HEK293 (cell line): ENCODE measurements around the gene ASTN2.

Source experiments
- CTCF ChIA-PET: fragments of 350-600 bp; formaldehyde crosslinking; extraction: SDS; loops from one replicate; lab custom pipeline; 2021; ENCODE audit warnings: antibody characterized with exemption; lab: Yijun Ruan, JAX
- POLR2A ChIA-PET: fragments of 300-600 bp; formaldehyde crosslinking; extraction: SDS; loops from one replicate; lab custom pipeline; 2020; ENCODE audit warnings: antibody characterized with exemption, inconsistent platforms; lab: Yijun Ruan, JAX
- H3K27ac ChIP-seq: fragments of 200-500 bp; sonication (Bioruptor generic); 2 replicates; pipeline ENCODE4 v1.5.1; 2014; ENCODE audit warnings: low read depth, low read length, control low read depth, inconsistent platforms; ENCODE audit errors: extremely low read depth
- H3K36me3 ChIP-seq, 2 experiments: fragments of 200-500 bp in 1 of 2; sonication (Bioruptor generic) in 1 of 2; 1 replicate in 1 of 2; 2 replicates in 1 of 2; pipeline ENCODE4 v1.5.1; 2014 to 2017; ENCODE audit warnings: inconsistent platforms in 2 of 2, low read length in 2 of 2; ENCODE audit not compliant: control insufficient read depth in 2 of 2, insufficient read depth in 1 of 2
- H3K4me1 ChIP-seq: fragments of 200-500 bp; sonication (Bioruptor generic); 2 replicates; pipeline ENCODE4 v1.5.1; 2014; ENCODE audit warnings: mild to moderate bottlenecking, low read length, inconsistent platforms; ENCODE audit not compliant: control insufficient read depth, insufficient read depth
- H3K4me3 ChIP-seq: 2 replicates; pipeline ENCODE4 v1.5.1; 2011; ENCODE audit warnings: low read depth, mild to moderate bottlenecking, control low read depth, low read length, moderate library complexity
- H3K9me3 ChIP-seq: fragments of 200-500 bp; sonication (Bioruptor generic); 2 replicates; pipeline ENCODE4 v1.5.1; 2014; ENCODE audit warnings: low read depth, low read length, inconsistent platforms; ENCODE audit not compliant: control insufficient read depth, insufficient read depth
- SCRT2 ChIP-seq: fragments of 450-650 bp; formaldehyde crosslinking; IDR thresholded peaks from 2 replicates; pipeline ENCODE4 v1.5.1; 2016; ENCODE audit warnings: missing biosample characterization, missing genetic modification characterization
- ZBTB21 ChIP-seq: fragments of 450-650 bp; formaldehyde crosslinking; IDR thresholded peaks from 2 replicates; pipeline ENCODE4 v1.5.1; 2017; ENCODE audit warnings: missing biosample characterization, missing genetic modification characterization
- ZFP37 ChIP-seq: fragments of 450-650 bp; formaldehyde crosslinking; IDR thresholded peaks from 2 replicates; pipeline ENCODE4 v1.5.1; 2016; ENCODE audit warnings: missing biosample characterization, missing genetic modification characterization
- ZNF223 ChIP-seq: fragments of 450-650 bp; formaldehyde crosslinking; IDR thresholded peaks from 2 replicates; pipeline ENCODE4 v1.5.1; 2016; ENCODE audit warnings: missing biosample characterization, missing genetic modification characterization
- ZNF239 ChIP-seq: fragments of 450-650 bp; formaldehyde crosslinking; IDR thresholded peaks from 2 replicates; pipeline ENCODE4 v1.5.1; 2016; ENCODE audit warnings: missing biosample characterization, missing genetic modification characterization
- ZNF248 ChIP-seq: fragments of 450-650 bp; formaldehyde crosslinking; IDR thresholded peaks from 2 replicates; pipeline ENCODE4 v1.5.1; 2017; ENCODE audit warnings: missing biosample characterization, missing genetic modification characterization
- ZNF324 ChIP-seq: fragments of 450-650 bp; formaldehyde crosslinking; IDR thresholded peaks from 2 replicates; pipeline ENCODE4 v1.5.1; 2016; ENCODE audit warnings: missing biosample characterization, missing genetic modification characterization
- ZNF366 ChIP-seq: fragments of 450-650 bp; formaldehyde crosslinking; conservative IDR thresholded peaks from 2 replicates; pipeline ENCODE4 v1.5.1; 2016; ENCODE audit warnings: missing biosample characterization, missing genetic modification characterization
- ZNF529 ChIP-seq: fragments of 450-650 bp; formaldehyde crosslinking; IDR thresholded peaks from 2 replicates; pipeline ENCODE4 v1.5.1; 2017; ENCODE audit warnings: missing genetic modification characterization, missing biosample characterization; ENCODE audit not compliant: insufficient replicate concordance
- ZNF544 ChIP-seq: fragments of 450-650 bp; formaldehyde crosslinking; IDR thresholded peaks from 2 replicates; pipeline ENCODE4 v1.5.0; 2017; ENCODE audit warnings: missing biosample characterization, missing genetic modification characterization
- ZNF623 ChIP-seq: fragments of 450-650 bp; formaldehyde crosslinking; IDR thresholded peaks from 2 replicates; pipeline ENCODE4 v1.5.1; 2016; ENCODE audit warnings: missing biosample characterization, missing genetic modification characterization
- ZNF654 ChIP-seq: fragments of 450-650 bp; formaldehyde crosslinking; IDR thresholded peaks from 2 replicates; pipeline ENCODE4 v1.5.1; 2016; ENCODE audit warnings: low read depth, missing biosample characterization, missing genetic modification characterization
- ZNF76 ChIP-seq: fragments of 450-650 bp; formaldehyde crosslinking; IDR thresholded peaks from 2 replicates; pipeline ENCODE4; 2016; ENCODE audit warnings: low read depth, missing biosample characterization, missing genetic modification characterization, borderline replicate concordance
- TF ChIP-seq, protein P1 (sequence below): fragments of 450-650 bp; formaldehyde crosslinking; IDR thresholded peaks from 2 replicates; pipeline ENCODE4 v1.5.1; 2016; ENCODE audit warnings: missing biosample characterization, missing genetic modification characterization
- TF ChIP-seq, protein P2 (sequence below): fragments of 450-650 bp; formaldehyde crosslinking; IDR thresholded peaks from 2 replicates; pipeline ENCODE4 v1.5.1; 2016; ENCODE audit warnings: missing biosample characterization, missing genetic modification characterization
- TF ChIP-seq, protein P3 (sequence below): fragments of 450-650 bp; formaldehyde crosslinking; IDR thresholded peaks from 2 replicates; pipeline ENCODE4 v1.5.1; 2016; ENCODE audit warnings: missing biosample characterization, missing genetic modification characterization
- TF ChIP-seq, protein P4 (sequence below): fragments of 450-650 bp; formaldehyde crosslinking; IDR thresholded peaks from 2 replicates; pipeline ENCODE4 v1.5.1; 2017; ENCODE audit warnings: missing biosample characterization, missing genetic modification characterization

Gene ASTN2

DNA sequence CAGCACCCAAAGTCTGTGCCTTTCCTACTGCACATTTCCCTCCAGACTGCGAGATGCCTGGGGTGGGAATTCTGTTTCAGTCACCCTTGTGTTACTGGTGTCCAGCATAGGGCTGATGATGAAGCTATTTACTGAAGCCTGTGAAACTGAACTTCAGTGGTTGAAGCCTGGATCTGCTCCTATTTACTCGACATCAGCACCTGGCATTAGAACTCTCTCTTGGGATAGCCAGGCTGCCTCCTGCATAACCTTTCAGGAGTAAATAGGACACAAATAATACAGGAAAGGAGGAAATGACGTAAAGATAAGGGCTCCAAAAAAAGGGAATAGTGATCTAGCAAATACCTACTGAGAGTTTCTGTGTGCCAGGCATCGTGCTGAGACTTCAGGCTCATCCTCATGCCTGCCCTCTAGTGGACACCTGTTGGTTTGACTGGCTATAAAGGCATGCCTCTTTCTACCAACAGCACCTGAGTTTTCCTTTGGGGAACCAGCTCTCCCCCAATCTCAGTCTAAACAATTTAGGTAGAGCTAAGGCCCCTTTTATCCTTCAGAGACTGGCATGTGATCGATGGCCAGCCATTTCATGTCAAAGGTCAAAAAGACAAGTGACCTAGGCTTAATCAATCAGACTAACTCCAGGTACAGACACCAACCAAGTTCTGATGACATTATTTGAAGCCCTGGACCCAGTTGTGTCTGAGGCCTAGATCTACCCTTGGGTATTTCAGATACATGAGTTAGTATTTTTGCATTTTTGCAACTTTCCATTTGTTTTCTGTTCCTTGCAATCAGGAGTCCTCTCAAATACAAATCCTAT is 919.8 kb downstream of the ASTN2 start:
- H3K27ac ChIP-seq, result no peak overlapping the region
- H3K4me1 ChIP-seq, result no peaks in the 10 kb centered on the region
- CTCF ChIA-PET, result interaction anchor here (0.6 to 2.0 kb wide), 27 partner anchors 9 to 902 kb away, joined by 3 to 11 read pairs (median 4); no protein-coding TSS in a partner anchor
- no peak overlapping the region for H3K4me3 ChIP-seq
- H3K9me3 ChIP-seq, result no peaks in the 10 kb centered on the region
- POLR2A ChIA-PET, result no interaction called here
- TF ChIP-seq ZFP37 (tag by site-specific recombination) (no peak), SCRT2 (tag by site-specific recombination) (peak; percentile 36; the same call in 1 of the 2 replicates)
- no peaks in the 10 kb centered on the region for H3K36me3 ChIP-seq

DNA sequence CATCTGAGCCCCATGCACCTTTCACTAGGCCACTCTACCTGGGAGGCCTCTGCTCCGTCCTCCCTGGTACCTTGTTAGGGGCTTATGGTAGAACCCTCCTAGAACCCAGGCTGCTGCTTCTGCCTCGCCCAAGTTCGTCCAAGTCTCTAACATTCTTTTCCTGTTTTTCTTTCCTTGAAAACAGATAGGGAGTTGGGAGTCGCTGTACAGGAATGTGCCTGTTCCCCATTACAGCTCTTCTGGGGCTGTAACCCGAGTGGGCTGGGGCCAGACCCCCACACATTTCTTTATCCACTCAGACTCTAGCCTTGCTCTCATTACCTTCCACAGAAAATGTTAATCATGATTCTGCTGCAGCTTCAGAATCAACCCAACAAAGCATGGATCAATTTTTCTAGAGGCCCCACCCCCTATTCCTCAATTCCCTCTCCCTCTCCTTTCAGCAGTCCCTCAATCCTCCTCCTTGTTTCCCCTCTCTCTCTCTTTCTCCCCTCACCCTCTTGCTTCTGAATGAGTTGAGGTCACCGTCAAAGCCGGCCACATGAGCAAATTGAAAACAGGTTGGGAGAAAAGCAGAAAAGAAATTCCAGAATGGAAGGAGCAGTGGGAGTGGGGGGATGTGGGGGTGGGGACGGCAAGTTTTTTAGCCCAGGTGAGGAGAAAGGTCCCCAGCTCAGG is 921.5 kb downstream of the ASTN2 start:
- ChIA-PET CTCF (interaction anchor here (0.6 to 3.2 kb wide), 6 partner anchors 25 to 877 kb away, joined by 3 to 19 read pairs (median 7); no protein-coding TSS in a partner anchor), POLR2A (no interaction called here)
- no peaks in the 10 kb centered on the region for H3K9me3 ChIP-seq
- H3K36me3 ChIP-seq, result no peaks in the 10 kb centered on the region
- H3K27ac ChIP-seq, result no peak overlapping the region
- no peaks in the 10 kb centered on the region for H3K4me1 ChIP-seq
- no peak overlapping the region for H3K4me3 ChIP-seq
- TF ChIP-seq ZNF544 (no peak), ZNF529 (tag by site-specific recombination) (no peak), ZBTB21 (no peak), ZNF223 (tag by site-specific recombination) (no peak), ZNF76 (tag by site-specific recombination) (no peak)
- TF ChIP-seq, protein P1, sequence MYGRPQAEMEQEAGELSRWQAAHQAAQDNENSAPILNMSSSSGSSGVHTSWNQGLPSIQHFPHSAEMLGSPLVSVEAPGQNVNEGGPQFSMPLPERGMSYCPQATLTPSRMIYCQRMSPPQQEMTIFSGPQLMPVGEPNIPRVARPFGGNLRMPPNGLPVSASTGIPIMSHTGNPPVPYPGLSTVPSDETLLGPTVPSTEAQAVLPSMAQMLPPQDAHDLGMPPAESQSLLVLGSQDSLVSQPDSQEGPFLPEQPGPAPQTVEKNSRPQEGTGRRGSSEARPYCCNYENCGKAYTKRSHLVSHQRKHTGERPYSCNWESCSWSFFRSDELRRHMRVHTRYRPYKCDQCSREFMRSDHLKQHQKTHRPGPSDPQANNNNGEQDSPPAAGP (tag by site-specific recombination), result no peak

DNA sequence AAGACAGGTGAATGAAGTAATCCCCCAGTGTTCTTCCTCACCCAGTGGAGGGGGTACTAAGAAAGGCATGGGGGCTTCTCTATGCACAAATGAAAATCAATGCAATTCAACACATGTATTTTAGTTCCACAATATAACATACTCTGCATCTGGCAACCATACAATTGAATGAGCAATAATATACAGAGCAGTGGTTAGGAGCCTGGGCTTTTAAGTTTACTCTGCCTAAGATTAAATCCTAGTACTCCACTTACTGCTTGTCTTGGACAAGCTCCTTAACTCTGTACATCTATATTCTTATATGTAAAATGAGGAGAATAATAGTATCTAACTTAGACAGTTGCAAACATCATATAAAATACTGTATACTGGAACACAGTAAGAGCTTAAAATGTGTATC is 923.2 kb downstream of the ASTN2 start:
- H3K27ac ChIP-seq, result no peak overlapping the region
- no peaks in the 10 kb centered on the region for H3K9me3 ChIP-seq
- no peak overlapping the region for H3K4me3 ChIP-seq
- H3K36me3 ChIP-seq, result no peaks in the 10 kb centered on the region
- ChIA-PET POLR2A (interaction anchor here (0.6 to 0.7 kb wide), 2 partner anchors 9 to 275 kb away, joined by 3 to 6 read pairs; no protein-coding TSS in a partner anchor), CTCF (interaction anchor here (0.7 to 3.2 kb wide), 16 partner anchors 13 to 897 kb away, joined by 3 to 19 read pairs (median 4); no protein-coding TSS in a partner anchor)
- TF ChIP-seq ZNF623 (tag by site-specific recombination), result no peak
- no peaks in the 10 kb centered on the region for H3K4me1 ChIP-seq

DNA sequence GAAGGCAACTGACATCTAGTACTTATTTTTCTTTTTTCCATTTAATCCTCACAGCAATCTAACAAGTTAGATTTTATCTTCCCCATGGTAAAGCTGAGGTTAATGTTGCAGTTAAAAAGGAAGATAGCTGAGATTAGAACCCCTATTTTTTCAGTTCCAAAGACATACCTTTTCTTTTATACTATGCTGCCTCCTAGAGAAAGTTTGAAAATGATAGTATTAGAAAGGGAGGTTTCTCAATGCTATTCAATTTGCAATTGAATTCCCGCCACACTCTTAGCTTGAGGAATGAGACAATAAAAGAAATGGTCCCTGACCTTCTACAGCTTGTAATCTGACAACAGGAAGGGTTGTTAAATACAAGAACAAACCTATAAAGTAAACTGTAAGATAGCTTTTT is 923.6 kb downstream of the ASTN2 start:
- ChIA-PET POLR2A (interaction anchor here (0.6 to 0.7 kb wide), 2 partner anchors 9 to 275 kb away, joined by 3 to 6 read pairs; no protein-coding TSS in a partner anchor), CTCF (interaction anchor here (0.6 to 3.2 kb wide), 21 partner anchors 9 to 901 kb away, joined by 3 to 19 read pairs (median 3); no protein-coding TSS in a partner anchor)
- Histone ChIP-seq H3K4me1 (no peaks in the 10 kb centered on the region), H3K9me3 (no peaks in the 10 kb centered on the region), H3K27ac (no peak overlapping the region), H3K36me3 (no peaks in the 10 kb centered on the region), H3K4me3 (no peak overlapping the region)
- no peak for TF ChIP-seq ZNF239 (tag by site-specific recombination)
- no peak for TF ChIP-seq ZNF366 (tag by site-specific recombination)
- TF ChIP-seq, protein P2, sequence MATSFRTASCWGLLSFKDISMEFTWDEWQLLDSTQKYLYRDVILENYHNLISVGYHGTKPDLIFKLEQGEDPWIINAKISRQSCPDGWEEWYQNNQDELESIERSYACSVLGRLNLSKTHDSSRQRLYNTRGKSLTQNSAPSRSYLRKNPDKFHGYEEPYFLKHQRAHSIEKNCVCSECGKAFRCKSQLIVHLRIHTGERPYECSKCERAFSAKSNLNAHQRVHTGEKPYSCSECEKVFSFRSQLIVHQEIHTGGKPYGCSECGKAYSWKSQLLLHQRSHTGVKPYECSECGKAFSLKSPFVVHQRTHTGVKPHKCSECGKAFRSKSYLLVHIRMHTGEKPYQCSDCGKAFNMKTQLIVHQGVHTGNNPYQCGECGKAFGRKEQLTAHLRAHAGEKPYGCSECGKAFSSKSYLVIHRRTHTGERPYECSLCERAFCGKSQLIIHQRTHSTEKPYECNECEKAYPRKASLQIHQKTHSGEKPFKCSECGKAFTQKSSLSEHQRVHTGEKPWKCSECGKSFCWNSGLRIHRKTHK (tag by site-specific recombination), result no peak
- no peak for TF ChIP-seq ZNF324 (tag by site-specific recombination)
- TF ChIP-seq, protein P3, sequence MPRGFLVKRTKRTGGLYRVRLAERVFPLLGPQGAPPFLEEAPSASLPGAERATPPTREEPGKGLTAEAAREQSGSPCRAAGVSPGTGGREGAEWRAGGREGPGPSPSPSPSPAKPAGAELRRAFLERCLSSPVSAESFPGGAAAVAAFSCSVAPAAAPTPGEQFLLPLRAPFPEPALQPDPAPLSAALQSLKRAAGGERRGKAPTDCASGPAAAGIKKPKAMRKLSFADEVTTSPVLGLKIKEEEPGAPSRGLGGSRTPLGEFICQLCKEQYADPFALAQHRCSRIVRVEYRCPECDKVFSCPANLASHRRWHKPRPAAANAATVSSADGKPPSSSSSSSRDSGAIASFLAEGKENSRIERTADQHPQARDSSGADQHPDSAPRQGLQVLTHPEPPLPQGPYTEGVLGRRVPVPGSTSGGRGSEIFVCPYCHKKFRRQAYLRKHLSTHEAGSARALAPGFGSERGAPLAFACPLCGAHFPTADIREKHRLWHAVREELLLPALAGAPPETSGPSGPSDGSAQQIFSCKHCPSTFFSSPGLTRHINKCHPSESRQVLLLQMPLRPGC, result no peak
- TF ChIP-seq, protein P4, sequence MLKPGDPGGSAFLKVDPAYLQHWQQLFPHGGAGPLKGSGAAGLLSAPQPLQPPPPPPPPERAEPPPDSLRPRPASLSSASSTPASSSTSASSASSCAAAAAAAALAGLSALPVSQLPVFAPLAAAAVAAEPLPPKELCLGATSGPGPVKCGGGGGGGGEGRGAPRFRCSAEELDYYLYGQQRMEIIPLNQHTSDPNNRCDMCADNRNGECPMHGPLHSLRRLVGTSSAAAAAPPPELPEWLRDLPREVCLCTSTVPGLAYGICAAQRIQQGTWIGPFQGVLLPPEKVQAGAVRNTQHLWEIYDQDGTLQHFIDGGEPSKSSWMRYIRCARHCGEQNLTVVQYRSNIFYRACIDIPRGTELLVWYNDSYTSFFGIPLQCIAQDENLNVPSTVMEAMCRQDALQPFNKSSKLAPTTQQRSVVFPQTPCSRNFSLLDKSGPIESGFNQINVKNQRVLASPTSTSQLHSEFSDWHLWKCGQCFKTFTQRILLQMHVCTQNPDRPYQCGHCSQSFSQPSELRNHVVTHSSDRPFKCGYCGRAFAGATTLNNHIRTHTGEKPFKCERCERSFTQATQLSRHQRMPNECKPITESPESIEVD (tag by site-specific recombination), result no peak
- TF ChIP-seq ZNF248, result no peak
- TF ChIP-seq ZNF654 (tag by site-specific recombination), result 0 out of 2 replicates have a peak, but pooled peaks have one; percentile 7
